GM19463 (cell line): ENCODE measurements around the gene CIAO2A.

Source experiments
- ATAC-seq: cut with Tn5 transposase; IDR thresholded peaks from one replicate; pipeline ENCODE4 v1.9.1; 2021; ENCODE audit warnings: mild to moderate bottlenecking, moderate library complexity; ENCODE audit not compliant: unreplicated experiment

Gene CIAO2A

GRCh38 chr15:64045101-64045435 lies 48.6 kb downstream of the CIAO2A start:
- no peak for ATAC-seq

GRCh38 chr15:64044300-64045100 lies 49.1 kb downstream of the CIAO2A start:
- ATAC-seq, result no peak

GRCh38 chr15:64038878-64039610 lies 54.6 kb downstream of the CIAO2A start:
- no peak for ATAC-seq

- ATAC-seq, result no peak
Observed at GRCh38 chr15:64037966-64038365, 55.7 kb downstream of the CIAO2A start.

GRCh38 chr15:64037116-64037515 lies 56.5 kb downstream of the CIAO2A start:
- ATAC-seq, result no peak

- no peak for ATAC-seq
Observed at GRCh38 chr15:64035525-64035924, 58.1 kb downstream of the CIAO2A start.

GRCh38 chr15:64034519-64034918 lies 59.1 kb downstream of the CIAO2A start:
- ATAC-seq, result no peak

- no peak for ATAC-seq
Observed at GRCh38 chr15:64032329-64032728, 61.3 kb downstream of the CIAO2A start.

- no peak for ATAC-seq
Observed at GRCh38 chr15:64030123-64030522, 63.5 kb downstream of the CIAO2A start.

GRCh38 chr15:64029633-64030032 lies 64.0 kb downstream of the CIAO2A start:
- no peak for ATAC-seq

GRCh38 chr15:64029110-64029509 lies 64.5 kb downstream of the CIAO2A start:
- no peak for ATAC-seq

- ATAC-seq, result no peak
Observed at GRCh38 chr15:64026591-64026990, 67.0 kb downstream of the CIAO2A start.

GRCh38 chr15:64024172-64025050 lies 69.2 kb downstream of the CIAO2A start:
- ATAC-seq, result no peak

- no peak for ATAC-seq
Observed at GRCh38 chr15:64023220-64023619, 70.4 kb downstream of the CIAO2A start.

GRCh38 chr15:64022571-64022970 lies 71.1 kb downstream of the CIAO2A start:
- ATAC-seq, result no peak
